GM21786 (cell line): ENCODE measurements around the gene COPS9.

ENCODE experiments used
- ATAC-seq: cut with Tn5 transposase; IDR thresholded peaks from one replicate; pipeline ENCODE4 v1.9.1; 2021; ENCODE audit not compliant: unreplicated experiment

Gene COPS9

GRCh38 chr2:240137596-240138253 is 1.6 kb upstream of the COPS9 start:
- ATAC-seq = no peak

DNA sequence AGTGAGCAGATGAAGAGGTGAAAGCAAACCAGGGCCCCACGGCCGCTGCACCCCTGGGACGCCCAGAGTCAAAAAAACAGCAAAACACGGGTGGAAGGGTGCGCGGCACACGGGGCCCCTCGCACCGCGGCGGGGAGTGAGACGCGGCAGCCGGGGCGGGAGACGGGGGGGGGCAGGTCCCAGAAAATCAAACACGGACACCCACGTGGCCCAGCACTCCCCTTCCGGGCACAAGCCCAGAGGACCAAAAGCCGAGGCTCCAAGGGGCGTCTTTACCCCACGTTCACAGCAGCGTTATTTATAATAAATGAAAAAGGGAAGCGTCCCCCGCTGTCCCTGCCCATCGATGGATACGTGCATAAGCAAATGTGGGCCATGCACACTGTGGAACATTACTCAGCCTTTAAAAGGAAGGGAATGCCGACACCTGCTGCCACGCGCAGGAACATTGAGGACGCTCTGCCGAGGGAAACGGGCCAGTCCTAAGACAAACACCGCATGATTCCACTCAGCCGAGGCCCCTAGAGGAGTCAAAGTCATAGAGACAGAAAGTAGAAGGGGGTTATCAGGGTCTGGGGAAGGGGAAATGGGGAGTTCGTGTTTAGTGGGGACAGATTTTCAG is 677 bp upstream of the COPS9 start:
- peak; percentile 12 for ATAC-seq

DNA sequence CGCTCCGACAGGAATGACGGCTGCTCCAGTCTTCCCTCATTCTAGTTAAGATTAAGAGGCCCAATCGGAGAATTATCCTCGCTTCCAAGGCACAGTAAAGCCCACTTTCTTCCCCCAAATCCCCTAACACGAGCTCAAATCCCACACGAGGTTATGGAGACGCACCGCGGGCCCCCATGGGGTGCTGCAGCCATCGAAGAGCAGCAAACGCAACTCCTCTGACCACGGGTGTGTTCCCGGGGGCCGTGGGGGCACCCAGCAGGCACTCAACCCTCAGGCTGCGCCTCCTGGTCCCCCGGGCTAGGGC is 446 bp downstream of the COPS9 start:
- peak; percentile 21 for ATAC-seq

DNA sequence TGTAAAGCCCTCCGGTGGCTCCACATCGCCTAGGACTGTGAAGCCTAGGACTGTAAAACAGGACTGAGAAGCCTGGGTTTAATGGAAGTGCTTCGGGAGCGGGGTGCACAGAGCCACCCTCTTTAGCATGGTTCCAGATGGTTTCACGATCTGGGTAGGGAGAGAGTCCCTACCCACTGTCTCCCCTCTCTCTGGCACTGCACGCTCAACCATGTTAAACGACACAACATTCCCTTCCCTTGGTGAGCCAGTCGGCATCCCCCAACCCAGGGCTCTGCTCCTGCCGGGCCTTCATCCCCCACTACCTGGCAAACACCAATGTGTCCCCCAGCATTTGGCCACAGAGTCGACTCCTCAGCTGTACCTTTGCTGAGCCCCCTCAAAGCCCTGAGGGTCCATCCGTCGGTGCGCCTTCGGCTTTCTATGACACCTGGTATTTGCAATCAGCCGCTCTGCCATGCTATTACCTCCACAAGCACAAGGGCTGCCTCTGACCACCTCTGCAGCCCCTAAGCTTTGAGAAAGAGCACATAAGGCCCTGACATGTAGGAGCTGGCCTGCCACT is 1.1 kb downstream of the COPS9 start:
- ATAC-seq = no peak

DNA sequence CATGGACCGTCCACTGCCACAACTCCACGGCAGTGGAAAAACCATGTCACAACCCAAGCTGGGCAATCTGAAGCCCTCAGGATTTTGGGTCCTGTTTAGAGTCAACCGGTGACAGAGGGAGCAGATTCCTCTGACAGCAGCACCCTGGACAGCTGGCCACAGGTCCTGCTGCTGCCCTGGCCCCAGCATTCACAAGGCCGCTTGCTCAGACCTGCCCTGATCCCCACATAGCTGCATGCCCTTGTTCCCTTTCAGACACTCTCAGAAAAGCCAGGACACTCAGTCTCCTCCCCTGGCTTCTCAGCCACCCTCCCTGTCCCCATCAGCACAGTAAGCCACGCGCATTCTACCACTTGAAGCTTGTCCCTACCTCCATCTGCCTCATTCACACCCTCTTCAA is 1.6 kb downstream of the COPS9 start:
- no peak for ATAC-seq

- no peak for ATAC-seq
Measured at GRCh38 chr2:240133401-240133800, 2.7 kb downstream of the COPS9 start.

DNA sequence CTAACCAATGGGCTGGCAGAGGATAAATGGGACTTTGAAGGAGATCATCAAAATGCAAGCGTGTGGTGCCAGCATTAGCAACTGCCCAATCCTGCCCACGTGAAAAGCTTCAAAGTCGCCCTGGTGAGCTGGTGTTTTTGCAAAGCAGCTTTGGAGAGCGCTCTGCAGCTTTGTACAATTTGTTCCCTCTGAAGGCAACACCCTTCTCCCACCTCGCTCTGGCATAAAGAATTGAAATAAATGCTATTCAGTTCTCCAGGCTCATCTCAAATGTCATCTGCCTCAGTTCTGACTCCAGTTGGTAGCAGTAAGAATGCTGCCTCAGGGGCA is 3.5 kb downstream of the COPS9 start:
- no peak for ATAC-seq

GRCh38 chr2:240131941-240132650 is 4.0 kb downstream of the COPS9 start:
- ATAC-seq = no peak

DNA sequence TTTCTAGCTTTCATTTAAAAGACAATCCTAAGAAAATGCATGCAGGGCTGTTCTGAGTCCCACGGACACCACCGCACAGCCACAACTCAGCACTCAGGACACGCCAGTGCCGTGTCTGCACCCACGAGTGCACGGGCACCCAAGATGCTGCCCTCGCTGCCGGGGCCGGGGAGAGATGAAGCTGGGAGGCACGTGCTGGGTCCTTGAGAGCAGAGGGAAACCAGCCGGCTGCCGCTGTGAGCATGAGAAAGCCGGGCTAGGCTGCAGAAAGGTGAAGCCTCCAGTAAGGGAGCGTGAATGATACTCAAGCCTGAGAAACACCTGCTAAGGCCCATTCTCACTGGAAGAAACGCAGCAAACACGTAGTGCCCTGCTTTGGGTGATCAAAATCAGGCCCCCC is 4.8 kb downstream of the COPS9 start:
- ATAC-seq = no peak

- no peak for ATAC-seq
Measured at GRCh38 chr2:240130393-240131195, 5.5 kb downstream of the COPS9 start.

DNA sequence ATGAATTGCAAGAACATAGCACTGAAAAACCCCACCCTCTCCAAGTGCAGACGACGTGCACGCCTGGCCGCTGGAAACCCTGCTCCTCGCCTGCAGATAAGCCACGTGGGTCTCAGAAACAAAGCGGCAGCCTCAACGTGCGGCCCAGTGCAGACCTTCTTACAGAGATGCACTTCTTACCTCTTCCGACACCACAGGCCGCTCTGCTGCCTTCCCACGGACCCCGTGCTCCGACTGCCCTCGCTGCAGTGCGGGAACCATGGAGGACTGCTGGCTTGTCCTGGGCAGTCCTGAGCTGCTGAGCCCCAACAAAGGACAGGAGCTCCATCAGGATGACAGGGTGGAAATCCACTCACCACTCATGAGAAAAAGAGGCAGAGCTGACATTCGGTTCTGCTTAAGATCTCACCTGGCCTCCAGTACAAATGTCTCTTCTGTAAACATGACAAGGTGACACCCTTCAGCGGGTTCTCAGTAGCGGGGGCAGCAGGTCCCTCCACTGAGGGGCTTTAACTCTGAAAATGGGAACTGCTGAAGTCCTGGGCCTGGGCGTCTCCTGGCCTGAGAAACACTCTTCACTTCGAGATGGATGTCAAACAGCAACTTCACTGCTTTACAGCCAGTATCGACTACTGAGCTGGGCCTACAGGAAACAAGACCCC is 6.2 kb downstream of the COPS9 start:
- no peak for ATAC-seq

- ATAC-seq = no peak
Measured at GRCh38 chr2:240129311-240129710, 6.8 kb downstream of the COPS9 start.

DNA sequence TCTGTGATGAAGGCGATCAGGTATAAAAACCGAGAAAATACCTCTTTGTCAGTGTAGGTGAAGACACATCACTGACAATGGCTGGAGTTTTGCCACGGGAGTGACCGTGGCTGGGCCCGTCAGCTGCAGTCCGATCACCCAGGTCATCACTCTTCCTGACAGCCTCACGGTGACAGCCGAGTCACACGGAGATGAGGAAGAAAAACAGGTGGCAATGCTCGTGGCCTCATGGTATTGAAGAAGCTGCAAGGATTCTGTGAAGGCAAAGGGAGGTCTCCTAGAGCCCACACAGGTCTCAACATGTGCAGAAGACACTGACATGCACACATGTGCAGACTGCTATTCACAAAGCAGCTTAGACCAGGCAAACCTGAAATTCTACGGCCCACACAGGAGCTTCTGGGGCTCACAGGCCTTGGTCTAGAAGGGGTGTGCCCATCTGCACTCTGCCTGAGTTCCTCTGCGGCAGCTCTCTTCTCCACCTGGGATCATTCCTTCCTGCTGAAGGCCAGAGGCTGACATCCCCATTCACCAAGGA is 7.4 kb downstream of the COPS9 start:
- ATAC-seq = no peak

DNA sequence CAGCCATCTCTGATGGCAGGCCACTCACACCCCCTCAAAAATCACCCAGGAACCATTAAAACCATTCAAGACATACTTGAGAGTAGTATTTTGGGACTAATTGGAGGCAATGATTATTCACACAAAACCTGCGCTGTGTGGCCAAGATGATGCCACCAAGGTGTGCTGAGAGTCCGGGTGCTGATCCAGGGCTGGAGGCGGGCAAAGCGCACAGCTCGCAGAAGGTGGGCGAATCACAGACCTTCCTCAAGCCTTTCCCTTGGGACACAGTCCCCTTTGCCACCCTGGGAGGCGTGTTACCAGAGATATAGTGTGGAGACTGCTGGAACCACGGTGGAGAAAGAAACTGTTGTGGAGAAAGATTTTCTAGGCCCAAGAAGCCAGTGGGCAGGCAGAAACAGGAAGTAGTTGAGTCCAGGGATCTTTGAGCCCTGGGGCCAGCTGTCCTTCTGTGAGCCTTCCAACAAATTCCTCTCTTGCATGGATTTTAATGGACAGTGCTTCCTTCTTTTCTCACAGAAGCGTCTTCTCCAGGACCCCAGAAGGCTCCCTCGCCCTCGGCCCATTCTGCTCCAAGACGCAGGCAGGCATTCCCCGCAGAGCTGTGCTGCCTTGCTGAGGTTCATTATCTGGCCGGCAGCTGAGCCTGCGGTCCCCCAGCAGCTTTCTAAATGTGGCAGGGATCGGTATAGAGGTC is 8.0 kb downstream of the COPS9 start:
- ATAC-seq = no peak

- no peak for ATAC-seq
Measured at GRCh38 chr2:240127191-240127750, 8.8 kb downstream of the COPS9 start.

GRCh38 chr2:240126731-240127130 is 9.4 kb downstream of the COPS9 start:
- no peak for ATAC-seq

DNA sequence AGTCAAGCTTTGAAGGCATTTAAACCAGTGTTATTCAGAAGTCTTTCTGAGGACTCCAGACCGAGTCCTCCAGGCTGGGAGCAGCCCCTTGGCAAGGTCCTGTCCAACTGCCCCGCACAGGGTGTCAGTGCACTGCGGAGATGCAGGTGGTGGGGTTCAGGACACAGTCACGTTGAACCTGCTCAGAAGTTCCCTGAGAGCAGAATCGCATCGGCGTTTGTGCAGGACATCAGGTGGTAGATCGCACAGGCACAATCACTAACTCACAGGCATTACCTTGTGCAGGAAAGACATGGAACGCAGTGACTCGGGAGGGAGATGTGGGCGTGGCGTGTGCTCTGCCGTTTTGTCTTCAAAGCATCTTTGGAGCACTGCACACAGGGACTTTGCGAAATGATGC is 10.4 kb downstream of the COPS9 start:
- no peak for ATAC-seq

DNA sequence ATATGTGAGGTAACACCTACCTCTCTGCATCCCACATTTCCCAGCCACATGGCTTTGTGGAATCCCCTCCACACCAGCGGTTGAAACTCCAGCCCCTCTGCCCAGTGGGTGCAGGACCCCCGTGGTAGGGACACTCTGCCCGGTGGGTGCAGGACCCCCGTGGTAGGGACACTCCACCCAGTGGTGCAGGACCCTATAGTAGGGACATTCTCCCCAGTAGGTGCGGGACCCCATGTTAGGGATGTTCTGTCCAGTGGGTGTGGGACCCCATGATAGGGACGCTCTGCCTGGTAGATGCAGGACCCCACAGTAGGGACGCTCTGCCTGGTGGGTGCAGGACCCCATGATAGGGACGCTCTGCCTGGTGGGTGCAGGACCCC is 11.5 kb downstream of the COPS9 start:
- ATAC-seq = no peak

GRCh38 chr2:240123821-240124650 is 12.1 kb downstream of the COPS9 start:
- ATAC-seq = no peak
